Measurements from ENCODE around the gene RUNX3.
"Not testable (repeated sequence)": the region's sequence is repeated elsewhere in the genome, so short reads cannot be mapped to it uniquely, and the experiment has no call there.

RUNX3 gene

DNA sequence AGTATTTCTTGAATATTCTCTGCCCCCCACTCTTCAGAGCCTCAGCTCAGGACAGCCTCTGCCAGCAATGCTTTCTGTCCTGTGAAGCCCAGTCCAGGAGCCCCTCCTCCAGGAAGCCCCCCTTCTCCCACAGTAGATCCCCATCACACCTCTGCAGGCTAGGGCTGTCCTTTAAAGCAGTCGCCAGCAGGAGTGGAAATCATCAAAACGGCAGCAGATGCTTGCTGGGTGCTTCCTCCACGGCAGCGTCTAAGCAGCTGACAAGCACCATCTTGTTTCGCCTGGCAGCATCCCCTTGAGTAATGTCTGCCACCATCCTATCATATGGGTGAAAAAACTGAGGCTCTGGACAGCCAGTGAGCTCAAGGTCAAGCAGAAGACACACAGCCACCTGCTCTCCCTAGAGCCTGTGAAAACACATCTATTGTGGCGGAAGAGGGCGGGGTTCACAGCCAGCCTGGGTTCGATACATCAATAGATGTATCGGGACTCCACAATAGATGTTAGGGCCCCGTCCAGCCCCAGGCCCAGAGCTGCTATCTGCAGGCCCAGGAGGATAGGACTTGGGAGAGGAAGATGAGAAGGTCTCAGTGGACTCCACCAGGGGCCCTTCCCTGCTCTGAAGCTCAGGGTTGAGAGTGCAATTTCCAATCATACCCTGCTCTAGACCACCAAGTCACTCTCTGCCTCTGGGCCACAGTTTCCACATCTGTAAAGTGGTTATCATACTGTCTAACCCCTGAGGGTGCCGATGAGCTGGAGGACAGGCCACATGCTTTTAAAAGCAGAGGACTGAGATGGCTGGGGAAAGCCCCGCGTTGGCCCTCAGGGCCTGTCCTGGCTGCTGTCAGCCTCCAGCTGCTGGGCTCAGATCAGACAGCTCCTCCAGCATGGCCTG, 17.5 kb downstream of the RUNX3 start:
- DNase-seq, result no peak

DNA sequence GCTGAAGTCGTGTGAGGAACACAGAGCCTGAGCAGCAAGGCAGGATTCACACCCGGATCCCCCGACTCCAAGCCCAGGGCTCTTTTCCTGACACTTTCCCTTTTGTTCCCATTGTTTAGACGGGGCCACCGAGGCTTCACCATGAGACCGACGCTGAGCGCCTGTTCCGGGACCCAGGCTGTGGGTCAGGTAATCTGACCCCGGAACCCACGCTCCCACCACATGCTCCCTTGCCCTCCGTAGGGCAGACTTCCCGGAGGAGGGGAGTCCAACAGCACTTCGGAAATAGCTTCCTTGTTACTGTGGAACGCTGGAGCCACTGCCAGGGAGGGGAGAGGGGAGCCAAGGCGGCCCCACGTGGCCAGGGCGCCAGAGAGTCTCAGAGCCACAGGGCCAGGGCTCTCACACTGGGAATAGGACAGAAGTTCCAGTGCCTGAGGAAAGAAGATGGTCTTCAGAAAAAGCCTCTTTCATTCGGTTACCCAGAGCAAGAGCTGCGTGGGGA, 18.4 kb downstream of the RUNX3 start:
- DNase-seq, result no peak

GRCh38 chr1:24910751-24911650, 19.1 kb downstream of the RUNX3 start:
- no peak for DNase-seq

- no peak for DNase-seq
These were observed 19.9 kb downstream of the RUNX3 start for GRCh38 chr1:24910210-24910609.

- DNase-seq, result peak; percentile 59
These were observed 20.6 kb downstream of the RUNX3 start for GRCh38 chr1:24909388-24909898.

DNA sequence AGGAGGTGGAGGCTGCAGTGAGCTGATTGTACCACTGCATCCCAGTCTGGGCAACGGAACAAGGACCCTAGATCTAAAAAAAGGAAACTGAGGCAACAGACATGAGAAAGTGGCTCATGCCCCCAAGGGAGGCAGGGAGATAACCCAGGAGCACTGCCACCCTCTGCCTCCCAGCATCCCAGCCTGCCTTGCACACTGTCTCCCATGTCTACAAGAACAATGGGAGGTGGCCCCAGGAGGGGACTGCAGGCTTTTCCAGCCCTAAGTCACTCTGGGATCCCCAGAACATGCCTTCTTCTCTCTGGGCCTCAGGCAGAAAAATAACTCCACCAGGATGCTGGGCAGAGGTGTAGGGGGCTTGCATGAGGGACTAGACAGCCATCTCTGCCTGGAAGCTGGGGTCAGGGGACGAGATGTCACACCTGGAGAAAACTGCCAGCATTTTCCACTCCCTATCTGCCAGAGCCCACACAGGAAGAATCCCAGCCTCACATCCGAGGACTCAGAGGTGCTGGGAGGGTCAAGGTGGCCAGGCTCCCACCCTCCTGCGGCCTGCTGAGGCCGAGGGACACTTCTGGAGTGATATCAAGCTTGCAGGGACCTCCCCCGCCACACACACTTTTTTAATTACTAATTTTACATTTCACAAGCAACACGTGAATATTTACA, 21.4 kb downstream of the RUNX3 start:
- no peak for DNase-seq

DNA sequence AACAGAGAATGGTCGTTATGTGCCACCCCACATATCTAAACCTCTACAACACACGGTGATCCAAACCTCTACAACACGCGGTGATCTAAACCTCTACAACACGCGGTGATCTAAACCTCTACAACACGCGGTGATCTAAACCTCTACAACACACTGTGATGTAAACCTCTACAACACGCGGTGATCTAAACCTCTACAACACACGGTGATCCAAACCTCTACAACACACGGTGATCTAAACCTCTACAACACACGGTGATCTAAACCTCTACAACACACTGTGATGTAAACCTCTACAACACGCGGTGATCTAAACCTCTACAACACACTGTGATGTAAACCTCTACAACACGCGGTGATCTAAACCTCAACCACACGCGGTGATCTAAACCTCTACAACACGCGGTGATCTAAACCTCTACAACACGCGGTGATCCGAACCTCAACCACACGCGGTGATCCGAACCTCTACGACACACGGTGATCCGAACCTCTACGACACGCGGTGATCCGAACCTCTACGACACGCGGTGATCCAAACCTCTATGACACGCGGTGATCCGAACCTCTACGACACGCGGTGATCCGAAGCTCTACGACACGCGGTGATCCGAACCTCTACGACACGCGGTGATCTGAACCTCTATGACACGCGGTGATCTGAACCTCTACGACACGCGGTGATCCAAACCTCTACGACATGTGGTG, 22.3 kb downstream of the RUNX3 start:
- not testable (repeated sequence) for DNase-seq

- DNase-seq, result no peak
These were observed 23.2 kb downstream of the RUNX3 start for GRCh38 chr1:24906760-24907490.

DNA sequence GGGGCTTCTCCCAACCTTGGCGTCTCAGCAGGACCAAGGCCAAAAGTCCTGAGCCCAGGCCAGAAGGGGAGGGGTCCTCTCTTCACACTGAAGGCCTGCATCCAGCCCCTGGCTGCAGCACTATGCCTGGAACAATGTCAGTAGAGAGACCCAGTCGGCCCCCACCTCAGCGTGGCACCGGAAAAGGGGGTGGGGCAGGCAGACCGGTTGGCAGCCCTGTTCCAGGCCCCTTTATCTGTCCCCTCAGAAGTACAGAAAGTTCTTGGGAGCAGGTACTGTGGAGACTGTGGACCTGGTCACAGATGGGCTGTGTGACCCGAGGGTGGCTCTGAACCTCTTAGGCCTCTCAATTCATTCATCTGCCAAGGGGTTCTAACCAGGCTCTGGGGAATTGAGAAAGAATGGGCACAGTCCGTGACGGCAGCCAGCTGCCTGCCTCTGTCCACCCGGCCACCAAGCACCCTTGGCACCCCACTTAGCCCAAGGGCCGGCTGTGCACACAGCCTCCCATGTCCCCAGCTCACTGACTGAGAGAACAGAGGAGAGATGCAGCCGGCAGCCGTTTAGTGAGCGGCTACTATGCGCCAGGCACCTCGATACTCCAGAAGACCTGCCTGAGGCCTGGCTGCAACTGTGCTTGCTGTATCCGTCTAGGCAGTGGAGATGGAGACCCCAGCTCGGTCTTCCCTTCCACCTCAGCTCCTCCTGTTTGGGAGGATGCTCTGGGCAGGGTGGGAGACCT, 23.9 kb downstream of the RUNX3 start:
- DNase-seq, result no peak

- DNase-seq, result no peak
These were observed 24.6 kb downstream of the RUNX3 start for GRCh38 chr1:24905355-24905978.

DNA sequence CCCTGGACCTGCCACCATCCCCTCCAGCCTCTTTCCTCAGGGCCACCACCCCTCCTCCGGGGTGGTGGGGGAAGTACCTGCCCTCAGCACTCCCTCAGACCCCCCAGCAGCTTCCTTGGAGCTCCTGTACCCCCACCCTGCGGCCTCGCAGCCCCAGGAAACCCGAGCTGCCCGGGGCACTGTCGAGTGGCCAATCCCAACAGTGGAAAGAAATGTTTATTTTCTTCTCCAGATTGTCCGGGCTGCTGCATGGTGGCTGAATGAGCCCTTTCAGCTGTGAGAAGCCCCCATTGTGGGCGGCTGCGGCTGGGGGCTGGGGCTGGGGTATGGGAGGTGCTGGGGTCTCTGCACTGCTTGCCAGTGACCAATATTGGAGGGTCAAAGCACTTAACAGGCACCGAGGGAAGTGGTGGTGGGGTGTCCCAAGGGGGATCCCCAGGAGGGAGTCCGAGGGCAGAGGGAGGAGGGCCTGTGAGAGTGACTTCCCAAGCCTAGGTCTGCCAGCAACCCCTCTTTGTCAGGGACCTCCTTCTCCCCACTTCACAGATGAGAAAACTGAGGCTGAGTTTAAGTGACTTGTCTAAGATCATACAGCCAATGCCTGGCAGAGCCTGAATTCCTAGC, 25.2 kb downstream of the RUNX3 start:
- no peak for DNase-seq

GRCh38 chr1:24903955-24904730, 25.9 kb downstream of the RUNX3 start:
- DNase-seq, result no peak

GRCh38 chr1:24903560-24903954, 26.5 kb downstream of the RUNX3 start:
- no peak for DNase-seq

- DNase-seq, result no peak
These were observed 27.0 kb downstream of the RUNX3 start for GRCh38 chr1:24903011-24903461.

GRCh38 chr1:24902471-24902891, 27.6 kb downstream of the RUNX3 start:
- no peak for DNase-seq

- DNase-seq, result no peak
These were observed 28.1 kb downstream of the RUNX3 start for GRCh38 chr1:24901791-24902470.

DNA sequence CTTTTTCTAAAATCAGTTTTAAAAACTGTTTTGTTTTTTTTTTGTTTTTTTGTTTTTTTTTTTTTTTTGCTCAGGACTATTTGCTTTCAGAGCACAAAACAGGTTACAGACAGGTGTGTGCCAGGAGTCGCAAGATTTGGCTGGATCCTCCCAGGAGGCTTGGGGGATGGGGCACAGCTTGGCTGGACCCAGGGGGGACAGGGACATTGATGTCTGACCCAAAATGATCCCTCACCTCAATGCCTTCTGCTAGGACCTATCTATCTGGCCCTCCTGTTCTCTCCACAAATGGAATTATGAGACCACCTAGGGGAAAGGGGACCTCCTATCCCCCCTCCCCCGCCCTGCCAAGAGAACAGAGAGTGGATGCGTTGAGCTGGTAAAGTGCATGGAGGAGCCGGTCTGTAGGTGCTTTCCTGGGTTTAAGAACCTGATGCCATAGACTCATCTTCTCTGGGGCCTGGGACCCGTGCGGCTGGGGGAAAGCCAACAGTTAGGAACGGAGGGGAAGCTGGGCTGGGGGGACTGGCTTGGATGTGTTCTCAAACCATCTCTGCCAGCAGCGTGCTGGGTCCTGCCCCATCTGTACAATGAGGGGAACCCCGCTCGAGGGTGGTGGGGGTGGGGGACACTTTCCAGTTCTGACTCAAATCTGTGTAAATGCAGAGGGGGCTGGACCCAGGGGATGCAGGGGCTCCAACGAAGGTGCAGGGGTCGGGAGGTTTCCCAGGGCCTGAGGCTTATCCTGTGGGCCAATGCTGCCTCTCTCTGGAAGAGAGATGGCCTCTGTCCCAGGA, 28.9 kb downstream of the RUNX3 start:
- no peak for DNase-seq

Data from hematopoietic multipotent progenitor cell treated with erythropoietin and hydrocortisone succinate and interleukin-3 and kit ligand, for 8 days (in vitro differentiated cells).